ENCODE measurements around the gene NKD2. TPM values are rescaled to one million over a fixed set of nuclear protein-coding genes. Genes with fewer than 3 reads are reported as not detected.

The NKD2 gene
- total RNA-seq, 1 experiment from 2014 or later = 20.4 TPM

DNA sequence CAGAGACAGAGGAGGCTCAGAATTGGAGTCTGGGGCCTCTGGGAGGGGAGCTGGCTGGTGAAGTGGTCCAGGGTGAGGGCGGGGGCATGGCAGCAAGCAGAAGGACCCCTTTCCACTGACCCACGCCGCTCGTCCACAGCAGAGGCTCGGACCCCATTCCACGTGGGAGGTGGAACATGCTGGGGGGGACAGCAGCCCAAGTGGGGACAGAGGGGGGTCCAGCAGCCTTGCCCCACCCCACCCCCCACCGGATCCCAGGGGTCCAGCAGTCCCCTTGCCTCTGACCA lies 25.4 kb upstream of the NKD2 start (continued):
- TF ChIP-seq FOSL1 (IDR thresholded peaks at IDR 0.05; ENCODE audit: low read depth) (no peak), SP1 (IDR thresholded peaks at IDR 0.05; ENCODE audit: low read depth) (no peak)

DNA sequence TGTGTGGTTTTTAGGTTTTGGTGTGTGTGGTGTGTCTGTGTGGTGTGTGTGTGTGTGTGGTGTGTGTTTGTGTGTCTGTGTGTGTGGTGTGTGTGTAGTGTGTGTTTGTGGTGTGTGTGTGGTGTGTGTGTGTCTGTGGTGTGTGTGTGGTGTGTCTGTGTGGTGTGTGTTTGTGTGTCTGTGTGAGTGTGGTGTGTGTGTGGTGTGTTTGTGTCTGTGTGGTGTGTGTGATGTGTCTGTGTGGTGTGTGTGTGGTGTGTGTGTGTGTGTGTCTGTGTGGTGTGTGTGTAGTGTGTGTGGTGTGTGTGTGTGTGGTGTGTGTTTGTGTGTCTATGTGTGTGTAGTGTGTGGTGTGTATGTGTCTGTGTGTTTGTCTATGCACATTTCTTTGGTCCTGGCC lies 25.0 kb upstream of the NKD2 start:
- no peaks in the 10 kb centered on the region; the same call in 1 of the 2 replicates for H3K27me3 ChIP-seq (ENCODE audit: insufficient read depth, low read length)
- TF ChIP-seq CBX3 (IDR thresholded peaks at IDR 0.05; ENCODE audit: low read depth) (no peak), SIN3A (IDR thresholded peaks at IDR 0.05; ENCODE audit: low read depth) (no peak)
- BruUV-seq (replicated peaks) = no TSS peak
- ChIA-PET RAD21 (ENCODE audit: low non-redundant PET in 1 of 2, low total read pairs in 2 of 2, uncharacterized antibody in 2 of 2, unreplicated experiment in 2 of 2) (no interaction called here), CTCF (no interaction called here), POLR2A (no interaction called here)
- H3K9me2 ChIP-seq (ENCODE audit: insufficient read depth) = no peaks in the 10 kb centered on the region
- H3K9ac ChIP-seq (ENCODE audit: low read length) = no peak overlapping the region
- no peak overlapping the region for H2AFZ ChIP-seq (ENCODE audit: low read depth, low read length, poor library complexity, severe bottlenecking)
- no peaks in the 10 kb centered on the region for H3K79me2 ChIP-seq (ENCODE audit: insufficient read depth, low read length)
- peaks cover 4 to 6% of the 10 kb centered on the region in 2 experiments; a peak in 2 of 4 replicates for H3K9me3 ChIP-seq (ENCODE audit: control insufficient read depth in 1 of 2, insufficient read depth in 1 of 2, low read depth in 1 of 2, low read length in 2 of 2)
- no peak for ATAC-seq
- no peak overlapping the region for H3K4me2 ChIP-seq (ENCODE audit: low read length)
- H3K4me3 ChIP-seq (replicated peaks in 1 of 2; ENCODE audit: low read depth in 1 of 2, low read length in 2 of 2) = no peak overlapping the region
- intact Hi-C loops (cut with micrococcal nuclease) = no loop called here
- H4K20me1 ChIP-seq (ENCODE audit: insufficient read depth) = no peaks in the 10 kb centered on the region
- H3K27ac ChIP-seq (ENCODE audit: low read depth, low read length) = no peak overlapping the region
- no peak for DNase-seq (ENCODE audit: low read depth, low spot score)
- H3K36me3 ChIP-seq (ENCODE audit: control insufficient read depth in 1 of 2, insufficient read depth in 2 of 2, low read length in 2 of 2) = no peaks in the 10 kb centered on the region
- H3K4me1 ChIP-seq (ENCODE audit: control insufficient read depth in 1 of 2, insufficient read depth in 2 of 2, low read length in 2 of 2) = no peaks in the 10 kb centered on the region

DNA sequence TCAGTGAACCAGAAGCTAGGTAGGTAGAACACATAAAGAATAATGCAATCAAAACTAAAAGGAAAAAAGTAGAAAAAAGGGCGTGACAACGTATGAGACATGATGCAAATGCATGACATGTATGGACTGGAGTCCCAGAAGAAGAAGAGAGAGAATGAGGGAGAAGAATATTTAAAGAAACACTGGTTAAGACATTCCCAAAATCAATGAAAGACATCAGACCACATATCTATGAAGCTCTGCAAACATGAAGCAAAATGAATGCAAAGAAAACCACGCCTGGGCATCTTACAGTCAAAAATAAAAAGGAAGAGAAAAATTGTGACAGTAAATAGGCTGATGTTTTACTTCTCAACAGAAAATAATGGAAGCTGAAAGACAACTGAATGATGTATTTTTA lies 23.8 kb upstream of the NKD2 start:
- Histone ChIP-seq H2AFZ (ENCODE audit: low read depth, low read length, poor library complexity, severe bottlenecking) (no peak overlapping the region), H3K9ac (ENCODE audit: low read length) (no peak overlapping the region), H3K4me2 (ENCODE audit: low read length) (no peak overlapping the region), H3K4me3 (replicated peaks in 1 of 2; ENCODE audit: low read depth in 1 of 2, low read length in 2 of 2) (no peak overlapping the region), H3K79me2 (ENCODE audit: insufficient read depth, low read length) (no peaks in the 10 kb centered on the region), H3K27ac (ENCODE audit: low read depth, low read length) (no peak overlapping the region), H3K9me2 (ENCODE audit: insufficient read depth) (no peaks in the 10 kb centered on the region), H3K4me1 (ENCODE audit: control insufficient read depth in 1 of 2, insufficient read depth in 2 of 2, low read length in 2 of 2) (no peaks in the 10 kb centered on the region), H3K9me3 (ENCODE audit: control insufficient read depth in 1 of 2, insufficient read depth in 1 of 2, low read depth in 1 of 2, low read length in 2 of 2) (peaks cover 4 to 6% of the 10 kb centered on the region in 2 experiments; a peak in 2 of 4 replicates), H3K27me3 (ENCODE audit: insufficient read depth, low read length) (no peaks in the 10 kb centered on the region), H3K36me3 (ENCODE audit: control insufficient read depth in 1 of 2, insufficient read depth in 2 of 2, low read length in 2 of 2) (no peaks in the 10 kb centered on the region), H4K20me1 (ENCODE audit: insufficient read depth) (no peaks in the 10 kb centered on the region)
- intact Hi-C loops (cut with micrococcal nuclease) = no loop called here
- DNase-seq (ENCODE audit: low read depth, low spot score) = no peak
- no peak for ATAC-seq
- no TSS peak for BruUV-seq (replicated peaks)
- ChIA-PET CTCF (no interaction called here), RAD21 (ENCODE audit: low non-redundant PET in 1 of 2, low total read pairs in 2 of 2, uncharacterized antibody in 2 of 2, unreplicated experiment in 2 of 2) (no interaction called here), POLR2A (no interaction called here)
- TF ChIP-seq, protein P1, sequence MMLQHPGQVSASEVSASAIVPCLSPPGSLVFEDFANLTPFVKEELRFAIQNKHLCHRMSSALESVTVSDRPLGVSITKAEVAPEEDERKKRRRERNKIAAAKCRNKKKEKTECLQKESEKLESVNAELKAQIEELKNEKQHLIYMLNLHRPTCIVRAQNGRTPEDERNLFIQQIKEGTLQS (IDR thresholded peaks at IDR 0.05) = no peak
- TF ChIP-seq JUND (IDR thresholded peaks at IDR 0.05) = no peak
- no peak for TF ChIP-seq FOSL1 (IDR thresholded peaks at IDR 0.05; ENCODE audit: low read depth)
- TF ChIP-seq EZH2phosphoT487 (IDR thresholded peaks at IDR 0.05; ENCODE audit: borderline replicate concordance) = no peak
- TF ChIP-seq YY1 (IDR thresholded peaks at IDR 0.05; ENCODE audit: extremely low read depth, insufficient replicate concordance, low read depth, low read length) = no peak
- TF ChIP-seq ELF1 (IDR thresholded peaks at IDR 0.05; ENCODE audit: borderline replicate concordance, low read depth) = no peak
- no peak for TF ChIP-seq EZH2 (IDR thresholded peaks at IDR 0.05)
- no peak for TF ChIP-seq SIN3A (IDR thresholded peaks at IDR 0.05; ENCODE audit: low read depth)
- TF ChIP-seq EGR1 (IDR thresholded peaks at IDR 0.05; ENCODE audit: low read depth) = no peak
- TF ChIP-seq ZFX (IDR thresholded peaks at IDR 0.05) = no peak
- TF ChIP-seq, protein P2, sequence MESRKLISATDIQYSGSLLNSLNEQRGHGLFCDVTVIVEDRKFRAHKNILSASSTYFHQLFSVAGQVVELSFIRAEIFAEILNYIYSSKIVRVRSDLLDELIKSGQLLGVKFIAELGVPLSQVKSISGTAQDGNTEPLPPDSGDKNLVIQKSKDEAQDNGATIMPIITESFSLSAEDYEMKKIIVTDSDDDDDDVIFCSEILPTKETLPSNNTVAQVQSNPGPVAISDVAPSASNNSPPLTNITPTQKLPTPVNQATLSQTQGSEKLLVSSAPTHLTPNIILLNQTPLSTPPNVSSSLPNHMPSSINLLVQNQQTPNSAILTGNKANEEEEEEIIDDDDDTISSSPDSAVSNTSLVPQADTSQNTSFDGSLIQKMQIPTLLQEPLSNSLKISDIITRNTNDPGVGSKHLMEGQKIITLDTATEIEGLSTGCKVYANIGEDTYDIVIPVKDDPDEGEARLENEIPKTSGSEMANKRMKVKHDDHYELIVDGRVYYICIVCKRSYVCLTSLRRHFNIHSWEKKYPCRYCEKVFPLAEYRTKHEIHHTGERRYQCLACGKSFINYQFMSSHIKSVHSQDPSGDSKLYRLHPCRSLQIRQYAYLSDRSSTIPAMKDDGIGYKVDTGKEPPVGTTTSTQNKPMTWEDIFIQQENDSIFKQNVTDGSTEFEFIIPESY (IDR thresholded peaks at IDR 0.05; ENCODE audit: extremely low read depth, insufficient replicate concordance, low read length) = no peak
- TF ChIP-seq POLR2AphosphoS5 (IDR thresholded peaks at IDR 0.05; ENCODE audit: low read depth, low read length) = no peak
- no peak for TF ChIP-seq POLR2A (IDR thresholded peaks at IDR 0.05; ENCODE audit: borderline replicate concordance, extremely low read depth, insufficient read depth, insufficient read length)
- TF ChIP-seq SRF (IDR thresholded peaks at IDR 0.05; ENCODE audit: low read depth) = no peak
- TF ChIP-seq, protein P3, sequence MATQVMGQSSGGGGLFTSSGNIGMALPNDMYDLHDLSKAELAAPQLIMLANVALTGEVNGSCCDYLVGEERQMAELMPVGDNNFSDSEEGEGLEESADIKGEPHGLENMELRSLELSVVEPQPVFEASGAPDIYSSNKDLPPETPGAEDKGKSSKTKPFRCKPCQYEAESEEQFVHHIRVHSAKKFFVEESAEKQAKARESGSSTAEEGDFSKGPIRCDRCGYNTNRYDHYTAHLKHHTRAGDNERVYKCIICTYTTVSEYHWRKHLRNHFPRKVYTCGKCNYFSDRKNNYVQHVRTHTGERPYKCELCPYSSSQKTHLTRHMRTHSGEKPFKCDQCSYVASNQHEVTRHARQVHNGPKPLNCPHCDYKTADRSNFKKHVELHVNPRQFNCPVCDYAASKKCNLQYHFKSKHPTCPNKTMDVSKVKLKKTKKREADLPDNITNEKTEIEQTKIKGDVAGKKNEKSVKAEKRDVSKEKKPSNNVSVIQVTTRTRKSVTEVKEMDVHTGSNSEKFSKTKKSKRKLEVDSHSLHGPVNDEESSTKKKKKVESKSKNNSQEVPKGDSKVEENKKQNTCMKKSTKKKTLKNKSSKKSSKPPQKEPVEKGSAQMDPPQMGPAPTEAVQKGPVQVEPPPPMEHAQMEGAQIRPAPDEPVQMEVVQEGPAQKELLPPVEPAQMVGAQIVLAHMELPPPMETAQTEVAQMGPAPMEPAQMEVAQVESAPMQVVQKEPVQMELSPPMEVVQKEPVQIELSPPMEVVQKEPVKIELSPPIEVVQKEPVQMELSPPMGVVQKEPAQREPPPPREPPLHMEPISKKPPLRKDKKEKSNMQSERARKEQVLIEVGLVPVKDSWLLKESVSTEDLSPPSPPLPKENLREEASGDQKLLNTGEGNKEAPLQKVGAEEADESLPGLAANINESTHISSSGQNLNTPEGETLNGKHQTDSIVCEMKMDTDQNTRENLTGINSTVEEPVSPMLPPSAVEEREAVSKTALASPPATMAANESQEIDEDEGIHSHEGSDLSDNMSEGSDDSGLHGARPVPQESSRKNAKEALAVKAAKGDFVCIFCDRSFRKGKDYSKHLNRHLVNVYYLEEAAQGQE (IDR thresholded peaks at IDR 0.05; ENCODE audit: low read depth) = no peak

All from HCT116 (cell line).